GM20431 (cell line): ENCODE measurements around the gene LITAF.
"Not testable (repeated sequence)": the region's sequence is repeated elsewhere in the genome, so short reads cannot be mapped to it uniquely, and the experiment has no call there.

ENCODE experiments used
- in situ Hi-C: fragments of 300-500 bp; cut with MseI, MboI; formaldehyde crosslinking; loops from one replicate; pipeline ENCODE4 v1.15.0; 2020; ENCODE audit warnings: low sequenced_read_pairs; ENCODE audit not compliant: unreplicated experiment

LITAF gene

GRCh38 chr16:11530171-11530940, 56.4 kb downstream of the LITAF start:
- in situ Hi-C loops = loop anchor here (10.0 to 25.0 kb wide), 2 partner anchors 114 to 282 kb away; no protein-coding TSS in a partner anchor

- in situ Hi-C loops = loop anchor here (25.0 kb wide), 1 partner anchor 283 kb away; no protein-coding TSS in a partner anchor
Observed at GRCh38 chr16:11529285-11529684, 57.4 kb downstream of the LITAF start.

- in situ Hi-C loops = loop anchor here (25.0 kb wide), 1 partner anchor 284 kb away; no protein-coding TSS in a partner anchor
Observed at GRCh38 chr16:11528053-11528452, 58.7 kb downstream of the LITAF start.

GRCh38 chr16:11526655-11527350, 59.9 kb downstream of the LITAF start:
- in situ Hi-C loops = loop anchor here (25.0 kb wide), 1 partner anchor 285 kb away; no protein-coding TSS in a partner anchor

- in situ Hi-C loops = no loop called here
Observed at GRCh38 chr16:11524098-11524760, 62.5 kb downstream of the LITAF start.

- in situ Hi-C loops = no loop called here
Observed at GRCh38 chr16:11521055-11521454, 65.7 kb downstream of the LITAF start.

- in situ Hi-C loops = no loop called here
Observed at GRCh38 chr16:11520442-11520841, 66.3 kb downstream of the LITAF start.

GRCh38 chr16:11517961-11518360, 68.8 kb downstream of the LITAF start:
- in situ Hi-C loops = no loop called here

- in situ Hi-C loops = no loop called here
Observed at GRCh38 chr16:11515540-11516430, 70.9 kb downstream of the LITAF start.

- in situ Hi-C loops = no loop called here
Observed at GRCh38 chr16:11514283-11514682, 72.4 kb downstream of the LITAF start.

GRCh38 chr16:11513366-11513765, 73.4 kb downstream of the LITAF start:
- in situ Hi-C loops = not testable (repeated sequence)

GRCh38 chr16:11511801-11512200, 74.9 kb downstream of the LITAF start:
- in situ Hi-C loops = no loop called here

- in situ Hi-C loops = no loop called here
Observed at GRCh38 chr16:11511328-11511727, 75.4 kb downstream of the LITAF start.

GRCh38 chr16:11510178-11510973, 76.3 kb downstream of the LITAF start:
- in situ Hi-C loops = no loop called here

- in situ Hi-C loops = no loop called here
Observed at GRCh38 chr16:11507991-11508390, 78.7 kb downstream of the LITAF start.

GRCh38 chr16:11507350-11507749, 79.4 kb downstream of the LITAF start:
- in situ Hi-C loops = no loop called here

- in situ Hi-C loops = no loop called here
Observed at GRCh38 chr16:11506741-11507305, 79.9 kb downstream of the LITAF start.

- in situ Hi-C loops = not testable (repeated sequence)
Observed at GRCh38 chr16:11504261-11504660, 82.5 kb downstream of the LITAF start.

- in situ Hi-C loops = no loop called here
Observed at GRCh38 chr16:11503566-11503965, 83.2 kb downstream of the LITAF start.
